Breast epithelium (tissue), 3 donors: ENCODE data around the gene CCDC3.

Source experiments
- POLR2A ChIP-seq: fragments of 450-650 bp; IDR thresholded peaks from one replicate; pipeline ENCODE4 v1.6.1; 2016; ENCODE audit warnings: antibody characterized with exemption, mild to moderate bottlenecking, moderate library complexity
- POLR2AphosphoS5 ChIP-seq, 3 donors: sonication (generic); formaldehyde crosslinking; IDR thresholded peaks; one replicate each; pipeline ENCODE4 v1.6.1; 2017; ENCODE audit warnings: antibody characterized with exemption in 3 of 3
- TF ChIP-seq, protein P1 (sequence below), 3 donors: fragments of 450-650 bp; IDR thresholded peaks; one replicate each; pipeline ENCODE4 v1.5.1; 2016 to 2017; ENCODE audit warnings: antibody characterized with exemption in 3 of 3, mild to moderate bottlenecking in 3 of 3, moderate library complexity in 3 of 3

DNA sequence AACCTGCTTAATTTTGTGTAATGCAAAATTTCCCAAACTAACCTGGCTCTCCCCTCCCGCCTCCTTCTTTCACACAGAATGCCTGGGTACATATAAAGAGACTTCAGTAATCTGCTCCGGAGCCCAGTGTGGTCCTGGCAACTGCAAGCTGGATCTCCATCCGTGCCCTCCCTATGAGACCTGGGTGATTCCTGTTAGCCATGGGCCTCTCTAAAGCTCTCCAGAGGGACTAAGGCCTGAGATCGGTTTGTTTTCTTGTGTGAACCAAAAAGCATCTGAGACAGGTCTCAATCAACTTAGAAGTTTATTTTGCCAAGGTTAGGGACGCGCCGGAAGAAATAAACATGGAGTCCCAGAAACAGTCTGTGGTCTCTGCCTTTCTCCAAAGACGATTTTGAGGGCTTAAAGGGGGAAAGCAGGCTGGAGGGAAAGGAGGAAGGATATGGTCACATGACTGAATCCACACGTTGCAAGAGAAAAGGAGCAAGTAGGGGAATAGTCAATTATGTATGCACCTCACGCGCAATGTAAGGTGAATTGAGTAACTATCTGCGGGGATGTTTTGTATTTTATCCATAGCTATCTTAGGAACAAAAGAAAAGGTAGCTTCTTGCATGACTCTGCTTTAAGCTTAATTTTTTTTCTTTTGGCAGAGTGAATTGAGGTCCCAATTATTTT lies 46.2 kb upstream of the CCDC3 start:
- TF ChIP-seq POLR2A (no peak), POLR2AphosphoS5 (IDR thresholded peaks at IDR 0.05) (no peak)
- TF ChIP-seq, protein P1, sequence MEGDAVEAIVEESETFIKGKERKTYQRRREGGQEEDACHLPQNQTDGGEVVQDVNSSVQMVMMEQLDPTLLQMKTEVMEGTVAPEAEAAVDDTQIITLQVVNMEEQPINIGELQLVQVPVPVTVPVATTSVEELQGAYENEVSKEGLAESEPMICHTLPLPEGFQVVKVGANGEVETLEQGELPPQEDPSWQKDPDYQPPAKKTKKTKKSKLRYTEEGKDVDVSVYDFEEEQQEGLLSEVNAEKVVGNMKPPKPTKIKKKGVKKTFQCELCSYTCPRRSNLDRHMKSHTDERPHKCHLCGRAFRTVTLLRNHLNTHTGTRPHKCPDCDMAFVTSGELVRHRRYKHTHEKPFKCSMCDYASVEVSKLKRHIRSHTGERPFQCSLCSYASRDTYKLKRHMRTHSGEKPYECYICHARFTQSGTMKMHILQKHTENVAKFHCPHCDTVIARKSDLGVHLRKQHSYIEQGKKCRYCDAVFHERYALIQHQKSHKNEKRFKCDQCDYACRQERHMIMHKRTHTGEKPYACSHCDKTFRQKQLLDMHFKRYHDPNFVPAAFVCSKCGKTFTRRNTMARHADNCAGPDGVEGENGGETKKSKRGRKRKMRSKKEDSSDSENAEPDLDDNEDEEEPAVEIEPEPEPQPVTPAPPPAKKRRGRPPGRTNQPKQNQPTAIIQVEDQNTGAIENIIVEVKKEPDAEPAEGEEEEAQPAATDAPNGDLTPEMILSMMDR (IDR thresholded peaks at IDR 0.05) = no peak
